HEK293 (cell line): ENCODE data around the gene HOXA11.
A peak's percentile ranks its signal among the peaks of the same experiment; 100 is the strongest.

Experiments
- AEBP2 ChIP-seq: fragments of 450-650 bp; formaldehyde crosslinking; IDR thresholded peaks from 2 replicates; pipeline ENCODE4 v1.5.1; 2016; ENCODE audit warnings: missing biosample characterization, missing genetic modification characterization, borderline replicate concordance
- ATF2 ChIP-seq: fragments of 450-650 bp; formaldehyde crosslinking; IDR thresholded peaks from 2 replicates; pipeline ENCODE4 v1.5.1; 2016; ENCODE audit warnings: missing biosample characterization, missing genetic modification characterization, low read depth
- ELK4 ChIP-seq: IDR thresholded peaks from 2 replicates; pipeline ENCODE4 v1.6.1; 2011; ENCODE audit warnings: mild to moderate bottlenecking, low read depth, low read length, borderline replicate concordance
- GLIS1 ChIP-seq: fragments of 450-650 bp; formaldehyde crosslinking; IDR thresholded peaks from 2 replicates; pipeline ENCODE4 v1.5.1; 2016; ENCODE audit warnings: missing biosample characterization, missing genetic modification characterization
- HOXA7 ChIP-seq: sonication (generic); formaldehyde crosslinking; IDR thresholded peaks from 2 replicates; pipeline ENCODE4 v1.8.1; 2022; ENCODE audit warnings: missing genetic modification reagents, borderline replicate concordance
- PRDM1 ChIP-seq: fragments of 450-650 bp; formaldehyde crosslinking; IDR thresholded peaks from 2 replicates; pipeline ENCODE4; 2016; ENCODE audit warnings: missing biosample characterization, missing genetic modification characterization
- WT1 ChIP-seq: fragments of 450-650 bp; formaldehyde crosslinking; IDR thresholded peaks from 2 replicates; pipeline ENCODE4 v1.5.1; 2016; ENCODE audit warnings: missing biosample characterization, missing genetic modification characterization
- ZBTB11 ChIP-seq: fragments of 450-650 bp; formaldehyde crosslinking; conservative IDR thresholded peaks from 2 replicates; pipeline ENCODE4 v1.5.1; 2016; ENCODE audit warnings: low read depth, missing biosample characterization, missing genetic modification characterization
- ZBTB17 ChIP-seq: fragments of 450-650 bp; formaldehyde crosslinking; IDR thresholded peaks from 2 replicates; pipeline ENCODE4 v1.5.1; 2016; ENCODE audit warnings: missing biosample characterization, missing genetic modification characterization
- ZBTB44 ChIP-seq: fragments of 450-650 bp; IDR thresholded peaks from 2 replicates; pipeline ENCODE4 v1.5.1; 2018; ENCODE audit warnings: missing biosample characterization, mild to moderate bottlenecking, missing genetic modification characterization
- ZBTB6 ChIP-seq: fragments of 450-650 bp; formaldehyde crosslinking; IDR thresholded peaks from 2 replicates; pipeline ENCODE4 v1.5.1; 2017; ENCODE audit warnings: missing biosample characterization, missing genetic modification characterization
- ZIC2 ChIP-seq: fragments of 450-650 bp; formaldehyde crosslinking; IDR thresholded peaks from 2 replicates; pipeline ENCODE4 v1.5.1; 2016; ENCODE audit warnings: missing biosample characterization, missing genetic modification characterization
- ZNF155 ChIP-seq: fragments of 450-650 bp; formaldehyde crosslinking; IDR thresholded peaks from 2 replicates; pipeline ENCODE4 v1.5.1; 2016; ENCODE audit warnings: missing biosample characterization, missing genetic modification characterization
- ZNF26 ChIP-seq: fragments of 450-650 bp; formaldehyde crosslinking; IDR thresholded peaks from 2 replicates; pipeline ENCODE4 v1.5.1; 2016; ENCODE audit warnings: missing biosample characterization, missing genetic modification characterization
- ZNF302 ChIP-seq: fragments of 450-650 bp; formaldehyde crosslinking; IDR thresholded peaks from 2 replicates; pipeline ENCODE4 v1.5.1; 2016; ENCODE audit warnings: missing biosample characterization, missing genetic modification characterization, low read depth
- ZNF335 ChIP-seq: fragments of 450-650 bp; formaldehyde crosslinking; conservative IDR thresholded peaks from 2 replicates; pipeline ENCODE4 v1.5.1; 2016; ENCODE audit warnings: missing biosample characterization, missing genetic modification characterization
- ZNF37A ChIP-seq: fragments of 450-650 bp; IDR thresholded peaks from 2 replicates; pipeline ENCODE4 v1.5.1; 2018; ENCODE audit warnings: missing biosample characterization, missing genetic modification characterization
- ZNF398 ChIP-seq: fragments of 450-650 bp; formaldehyde crosslinking; IDR thresholded peaks from 2 replicates; pipeline ENCODE4 v1.5.1; 2017; ENCODE audit warnings: missing biosample characterization, missing genetic modification characterization
- ZNF48 ChIP-seq: fragments of 450-650 bp; formaldehyde crosslinking; IDR thresholded peaks from 2 replicates; pipeline ENCODE4 v1.5.1; 2016; ENCODE audit warnings: missing biosample characterization, missing genetic modification characterization
- ZNF670 ChIP-seq: fragments of 450-650 bp; formaldehyde crosslinking; IDR thresholded peaks from 2 replicates; pipeline ENCODE4 v1.5.1; 2016; ENCODE audit warnings: missing biosample characterization, missing genetic modification characterization, low read depth
- ZSCAN4 ChIP-seq: fragments of 450-650 bp; formaldehyde crosslinking; IDR thresholded peaks from 2 replicates; pipeline ENCODE4 v1.5.1; 2017; ENCODE audit warnings: missing biosample characterization, missing genetic modification characterization

Gene HOXA11

GRCh38 chr7:27149842-27150567, 35.0 kb downstream of the HOXA11 start (continued):
- TF ChIP-seq ZBTB17 (tag by site-specific recombination) (no peak), ZNF48 (tag by site-specific recombination) (no peak), ZSCAN4 (tag by site-specific recombination) (no peak), ZNF26 (tag by site-specific recombination) (no peak), GLIS1 (tag by site-specific recombination) (peak; percentile 15; the same call in 1 of the 2 replicates), ZBTB44 (tag by site-specific recombination) (no peak), ZBTB11 (tag by site-specific recombination) (no peak), ZNF155 (tag by site-specific recombination) (no peak), PRDM1 (tag by site-specific recombination) (peak; percentile 46; the same call in 1 of the 2 replicates), ELK4 (no peak), ZNF302 (tag by site-specific recombination) (no peak), HOXA7 (CRISPR knock-in tag) (no peak), ATF2 (no peak), ZNF670 (tag by site-specific recombination) (no peak), WT1 (tag by site-specific recombination) (no peak), ZNF37A (tag by site-specific recombination) (no peak), ZIC2 (0 out of 2 replicates have a peak, but pooled peaks have one; percentile 7), AEBP2 (tag by site-specific recombination) (no peak), ZBTB6 (no peak), ZNF335 (no peak), ZNF398 (no peak)
